NCI-H2081 (cell line): ENCODE results near the gene KBTBD13.
A peak's percentile ranks its signal among the peaks of the same experiment; 100 is the strongest.

Source experiments
- DNase-seq, 2 experiments: peaks; one replicate each; lab custom pipeline; 2025; lab: John Stamatoyannopoulos, UW

The KBTBD13 gene

GRCh38 chr15:65115086-65115485, 38.5 kb downstream of the KBTBD13 start, which contains the start of gene UBAP1L:
Gene UBAP1L (minus strand): TSS chr15:65115200. CDS start chr15:65106215, 8,985 bp downstream.
- DNase-seq: peak in 1 of 2 experiments; percentile 10

GRCh38 chr15:65115542-65115941, 39.0 kb downstream of the KBTBD13 start:
- peak; percentile 51 to 87 for DNase-seq
